ENCODE measurements around the gene CPXM1.
A peak's percentile ranks its signal among the peaks of the same experiment; 100 is the strongest.

The CPXM1 gene

DNA sequence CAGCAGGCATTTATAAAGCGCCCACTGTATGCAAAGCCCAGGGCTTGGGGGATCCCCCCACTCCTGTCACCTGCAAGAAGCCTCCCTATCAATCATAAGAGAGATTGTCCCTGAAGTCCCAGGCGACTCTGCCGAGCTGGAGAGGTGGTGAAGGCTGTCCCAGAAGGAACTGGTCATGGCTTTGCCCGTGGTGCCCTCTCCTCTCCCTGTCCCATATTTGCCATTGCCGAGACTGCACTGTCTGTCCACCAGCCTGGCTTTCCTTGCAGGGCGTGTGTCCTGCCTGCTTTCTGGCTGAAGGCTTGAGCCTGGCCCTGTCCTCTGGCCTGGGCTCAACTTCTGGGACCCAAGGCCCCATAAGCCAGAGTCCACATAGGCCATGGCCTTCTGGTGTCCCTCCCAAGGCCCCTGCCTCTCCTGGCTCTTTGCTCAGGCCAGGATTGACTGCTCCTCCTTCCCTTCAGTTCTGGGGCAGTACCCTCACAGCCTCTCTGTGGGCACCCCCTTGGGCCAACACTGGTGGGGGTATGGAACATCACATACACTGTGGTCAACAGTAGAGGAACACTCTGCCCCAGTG, 46.9 kb downstream of the CPXM1 start:
- DNase-seq (ENCODE audit: low read depth): no peak
- TF ChIP-seq, protein P1, sequence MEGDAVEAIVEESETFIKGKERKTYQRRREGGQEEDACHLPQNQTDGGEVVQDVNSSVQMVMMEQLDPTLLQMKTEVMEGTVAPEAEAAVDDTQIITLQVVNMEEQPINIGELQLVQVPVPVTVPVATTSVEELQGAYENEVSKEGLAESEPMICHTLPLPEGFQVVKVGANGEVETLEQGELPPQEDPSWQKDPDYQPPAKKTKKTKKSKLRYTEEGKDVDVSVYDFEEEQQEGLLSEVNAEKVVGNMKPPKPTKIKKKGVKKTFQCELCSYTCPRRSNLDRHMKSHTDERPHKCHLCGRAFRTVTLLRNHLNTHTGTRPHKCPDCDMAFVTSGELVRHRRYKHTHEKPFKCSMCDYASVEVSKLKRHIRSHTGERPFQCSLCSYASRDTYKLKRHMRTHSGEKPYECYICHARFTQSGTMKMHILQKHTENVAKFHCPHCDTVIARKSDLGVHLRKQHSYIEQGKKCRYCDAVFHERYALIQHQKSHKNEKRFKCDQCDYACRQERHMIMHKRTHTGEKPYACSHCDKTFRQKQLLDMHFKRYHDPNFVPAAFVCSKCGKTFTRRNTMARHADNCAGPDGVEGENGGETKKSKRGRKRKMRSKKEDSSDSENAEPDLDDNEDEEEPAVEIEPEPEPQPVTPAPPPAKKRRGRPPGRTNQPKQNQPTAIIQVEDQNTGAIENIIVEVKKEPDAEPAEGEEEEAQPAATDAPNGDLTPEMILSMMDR (IDR thresholded peaks at IDR 0.05; ENCODE audit: insufficient read depth, low read depth, low read length, missing control alignments): no peak
- H3K4me3 ChIP-seq (ENCODE audit: low read depth, low read length): no peak overlapping the region

DNA sequence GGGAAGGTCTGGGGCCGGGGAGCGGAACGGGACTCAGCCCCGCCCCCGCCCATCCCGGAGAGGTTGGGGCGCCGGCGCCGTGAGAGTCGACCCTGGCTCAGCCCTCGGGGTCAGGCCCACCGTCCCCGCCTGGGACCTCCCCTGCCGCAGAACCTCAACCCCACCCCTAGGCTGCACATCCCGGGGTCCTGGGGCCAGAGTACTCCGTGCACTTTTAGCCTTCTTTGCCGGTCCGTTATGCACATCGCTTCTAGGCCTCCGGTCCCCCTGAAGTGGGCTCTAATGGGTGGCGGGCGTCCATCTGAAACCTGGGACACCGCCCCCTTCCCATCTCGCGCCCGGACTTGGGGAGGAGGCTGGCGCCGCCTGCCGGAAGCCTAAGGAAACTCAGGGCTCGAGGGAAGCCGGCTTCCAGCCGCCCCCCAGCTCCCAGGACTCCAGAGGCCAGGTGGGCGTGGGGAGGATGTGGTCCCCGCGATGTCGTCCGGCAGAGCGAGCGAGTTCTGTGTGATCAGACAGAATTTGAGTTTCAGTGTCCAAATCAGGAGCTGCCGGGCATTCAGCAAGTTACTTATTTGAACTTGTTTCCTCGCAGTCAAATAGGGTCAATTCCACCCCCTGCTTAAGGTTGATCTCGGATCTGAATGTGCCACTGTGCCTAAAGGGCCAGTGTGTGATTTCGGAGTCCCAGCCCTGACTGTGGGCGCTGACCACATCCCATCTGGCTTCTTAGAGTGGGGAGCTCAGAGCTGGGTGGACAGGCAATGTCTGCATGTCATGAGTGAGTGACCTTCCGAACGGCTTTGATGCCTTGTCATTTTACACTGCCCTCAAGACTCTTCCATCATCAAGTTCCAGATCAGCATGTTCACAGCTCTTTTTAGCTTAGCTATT, 47.6 kb downstream of the CPXM1 start:
- peak; percentile 36 for DNase-seq (ENCODE audit: low read depth)

GRCh38 chr20:2751878-2752566, 48.4 kb downstream of the CPXM1 start:
- TF ChIP-seq, protein P1 (IDR thresholded peaks at IDR 0.05; ENCODE audit: insufficient read depth, low read depth, low read length, missing control alignments): no peak
- no peak for DNase-seq (ENCODE audit: low read depth)
- H3K4me3 ChIP-seq (ENCODE audit: low read depth, low read length): no peak overlapping the region

More for the DNA sequence above, 47.6 kb downstream of the CPXM1 start:
- TF ChIP-seq, protein P1 (IDR thresholded peaks at IDR 0.05; ENCODE audit: insufficient read depth, low read depth, low read length, missing control alignments): peak; percentile 57
- H3K4me3 ChIP-seq (ENCODE audit: low read depth, low read length): no peak overlapping the region

DNA sequence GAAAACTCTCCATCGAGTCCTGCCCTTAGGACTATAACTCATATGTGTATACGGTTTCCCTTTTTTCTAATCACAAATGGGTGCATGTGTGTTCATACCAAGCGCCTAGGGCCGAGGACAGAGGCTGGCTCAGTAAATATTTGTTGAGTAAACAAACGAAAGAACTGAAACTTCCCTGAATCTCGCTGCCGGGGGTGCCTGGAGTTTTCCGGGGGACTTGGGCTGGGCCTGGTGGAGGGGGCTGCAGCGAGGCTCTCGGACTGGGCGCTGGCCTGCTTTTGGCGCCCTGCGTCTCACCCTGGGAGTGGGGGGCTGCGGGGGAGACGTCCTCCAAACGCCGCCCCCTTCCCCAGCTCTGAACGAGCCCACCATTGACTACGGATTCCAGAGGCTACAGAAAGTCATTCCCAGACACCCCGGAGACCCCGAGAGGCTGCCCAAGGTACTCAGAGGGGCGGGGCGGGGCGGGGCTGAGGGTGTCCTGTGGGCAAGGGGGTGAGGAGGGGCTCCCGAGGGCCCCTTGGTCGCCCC, 49.0 kb downstream of the CPXM1 start:
- no peak overlapping the region for H3K4me3 ChIP-seq (ENCODE audit: low read depth, low read length)
- DNase-seq (ENCODE audit: low read depth): no peak
- TF ChIP-seq, protein P1 (IDR thresholded peaks at IDR 0.05; ENCODE audit: insufficient read depth, low read depth, low read length, missing control alignments): no peak

- no peak for DNase-seq (ENCODE audit: low read depth)
Observed at GRCh38 chr20:2750491-2751251, 49.8 kb downstream of the CPXM1 start.

More at GRCh38 chr20:2750491-2751251, 49.8 kb downstream of the CPXM1 start:
- TF ChIP-seq, protein P1 (IDR thresholded peaks at IDR 0.05; ENCODE audit: insufficient read depth, low read depth, low read length, missing control alignments): no peak
- H3K4me3 ChIP-seq (ENCODE audit: low read depth, low read length): no peak overlapping the region

Measured in GM12865 (cell line).